HG02938 (cell line): ENCODE measurements around the gene SARS1.
A peak's percentile ranks its signal among the peaks of the same experiment; 100 is the strongest.
"Not testable (repeated sequence)": the region's sequence is repeated elsewhere in the genome, so short reads cannot be mapped to it uniquely, and the experiment has no call there.

Experiments
- ATAC-seq: cut with Tn5 transposase; IDR thresholded peaks from one replicate; pipeline ENCODE4 v1.9.1; 2021; ENCODE audit warnings: mild to moderate bottlenecking, moderate library complexity; ENCODE audit not compliant: unreplicated experiment

SARS1 gene

GRCh38 chr1:109213824-109214693 is at the start of gene SARS1:
TSS of gene SARS1 (plus strand) at chr1:109213918. CDS start at chr1:109213993, 75 bp downstream.
- peak; percentile 74 for ATAC-seq

GRCh38 chr1:109164538-109164937 is 49.2 kb upstream of the SARS1 start:
- no peak for ATAC-seq

- peak; percentile 78 for ATAC-seq
These were observed 46.7 kb upstream of the SARS1 start for GRCh38 chr1:109167001-109167506.

GRCh38 chr1:109170035-109170764 is 43.5 kb upstream of the SARS1 start:
- no peak for ATAC-seq

GRCh38 chr1:109171646-109172045 is 42.1 kb upstream of the SARS1 start:
- ATAC-seq: no peak

GRCh38 chr1:109176349-109176748 is 37.4 kb upstream of the SARS1 start:
- not testable (repeated sequence) for ATAC-seq

GRCh38 chr1:109180715-109181084 is 33.0 kb upstream of the SARS1 start:
- ATAC-seq: not testable (repeated sequence)

- ATAC-seq: no peak
These were observed 32.5 kb upstream of the SARS1 start for GRCh38 chr1:109181085-109181806.

GRCh38 chr1:109181807-109182163 is 31.9 kb upstream of the SARS1 start:
- ATAC-seq: no peak

- ATAC-seq: no peak
These were observed 30.5 kb upstream of the SARS1 start for GRCh38 chr1:109183058-109183738.

- no peak for ATAC-seq
These were observed 29.0 kb upstream of the SARS1 start for GRCh38 chr1:109184687-109185086.

GRCh38 chr1:109185357-109185756 is 28.4 kb upstream of the SARS1 start:
- no peak for ATAC-seq

- no peak for ATAC-seq
These were observed 27.6 kb upstream of the SARS1 start for GRCh38 chr1:109185990-109186732.

GRCh38 chr1:109186733-109187086 is 27.0 kb upstream of the SARS1 start:
- no peak for ATAC-seq

GRCh38 chr1:109187127-109187526 is 26.6 kb upstream of the SARS1 start:
- no peak for ATAC-seq

- ATAC-seq: no peak
These were observed 25.5 kb upstream of the SARS1 start for GRCh38 chr1:109188200-109188599.

GRCh38 chr1:109188781-109189180 is 24.9 kb upstream of the SARS1 start:
- ATAC-seq: no peak

- no peak for ATAC-seq
These were observed 23.5 kb upstream of the SARS1 start for GRCh38 chr1:109190189-109190588.

- no peak for ATAC-seq
These were observed 22.3 kb upstream of the SARS1 start for GRCh38 chr1:109191377-109191776.

- no peak for ATAC-seq
These were observed 21.8 kb upstream of the SARS1 start for GRCh38 chr1:109191891-109192290.
